Glomerular visceral epithelial cell (primary cell): ENCODE data around the gene PREB.
"Not testable (repeated sequence)": the region's sequence is repeated elsewhere in the genome, so short reads cannot be mapped to it uniquely, and the experiment has no call there.

Source experiments
- DNase-seq: peaks from one replicate; pipeline ENCODE4 v3.0.0-alpha.2; 2016; ENCODE audit errors: extremely low spot score

PREB gene

GRCh38 chr2:27133905-27134780 lies at the start of gene PREB:
Gene PREB (minus strand): TSS chr2:27134636. CDS start chr2:27134421, 215 bp downstream.
- DNase-seq: peak; percentile 94

- DNase-seq: no peak
Measured at GRCh38 chr2:27184115-27184514, 49.7 kb upstream of the PREB start.

GRCh38 chr2:27182346-27182745 lies 47.9 kb upstream of the PREB start:
- DNase-seq: no peak

- no peak for DNase-seq
Measured at GRCh38 chr2:27179344-27180000, 45.0 kb upstream of the PREB start.

- DNase-seq: no peak
Measured at GRCh38 chr2:27178469-27178868, 44.0 kb upstream of the PREB start.

- no peak for DNase-seq
Measured at GRCh38 chr2:27177441-27178351, 43.3 kb upstream of the PREB start.

- DNase-seq: not testable (repeated sequence)
Measured at GRCh38 chr2:27175781-27176180, 41.3 kb upstream of the PREB start.

- no peak for DNase-seq
Measured at GRCh38 chr2:27175330-27175729, 40.9 kb upstream of the PREB start.

GRCh38 chr2:27174638-27175037 lies 40.2 kb upstream of the PREB start:
- no peak for DNase-seq

- no peak for DNase-seq
Measured at GRCh38 chr2:27171351-27171848, 37.0 kb upstream of the PREB start.

GRCh38 chr2:27170581-27171337 lies 36.3 kb upstream of the PREB start:
- DNase-seq: no peak

GRCh38 chr2:27164960-27165763 lies 30.7 kb upstream of the PREB start:
- DNase-seq: no peak

- no peak for DNase-seq
Measured at GRCh38 chr2:27162151-27163121, 28.0 kb upstream of the PREB start.

GRCh38 chr2:27160191-27160590 lies 25.8 kb upstream of the PREB start:
- no peak for DNase-seq

GRCh38 chr2:27159271-27159670 lies 24.8 kb upstream of the PREB start:
- DNase-seq: no peak

- DNase-seq: no peak
Measured at GRCh38 chr2:27158468-27158867, 24.0 kb upstream of the PREB start.

- no peak for DNase-seq
Measured at GRCh38 chr2:27155069-27155520, 20.7 kb upstream of the PREB start.

- DNase-seq: no peak
Measured at GRCh38 chr2:27154488-27154887, 20.1 kb upstream of the PREB start.
